Measurements from ENCODE around the gene SLC35E4. TPM values are rescaled to one million over a fixed set of nuclear protein-coding genes. Genes with fewer than 3 reads are reported as not detected.

SLC35E4 gene
- total RNA-seq, 6 experiments from 2014 or later = 4.9 to 7.4 (median 5.5) TPM

- TF ChIP-seq CTCF (IDR thresholded peaks at IDR 0.05) = no peak
- DNase-seq = no peak
- peaks cover 5% of the 10 kb centered on the region; the same call in 1 of the 2 replicates for H3K36me3 Mint-ChIP-seq (ENCODE audit: low read depth)
- H3K27me3 Mint-ChIP-seq (ENCODE audit: insufficient read depth) = no peaks in the 10 kb centered on the region
- no peaks in the 10 kb centered on the region for H3K9me3 Mint-ChIP-seq
- no peak overlapping the region for H3K27ac Mint-ChIP-seq
- H3K4me3 Mint-ChIP-seq = no peak overlapping the region
- peaks cover 29% of the 10 kb centered on the region for H3K4me1 Mint-ChIP-seq (ENCODE audit: low read depth)
Observed at GRCh38 chr22:30640361-30640760, 4.8 kb downstream of the SLC35E4 start.

- no peak for DNase-seq
- TF ChIP-seq CTCF (IDR thresholded peaks at IDR 0.05) = no peak
- peaks cover 5% of the 10 kb centered on the region; the same call in 1 of the 2 replicates for H3K36me3 Mint-ChIP-seq (ENCODE audit: low read depth)
- no peak overlapping the region for H3K27ac Mint-ChIP-seq
- H3K4me1 Mint-ChIP-seq (ENCODE audit: low read depth) = peaks cover 29% of the 10 kb centered on the region
- H3K4me3 Mint-ChIP-seq = no peak overlapping the region
- no peaks in the 10 kb centered on the region for H3K9me3 Mint-ChIP-seq
- H3K27me3 Mint-ChIP-seq (ENCODE audit: insufficient read depth) = no peaks in the 10 kb centered on the region
Observed at GRCh38 chr22:30640839-30641430, 5.4 kb downstream of the SLC35E4 start.

- no peak overlapping the region for H3K4me3 Mint-ChIP-seq
Observed at GRCh38 chr22:30643055-30643875, 7.7 kb downstream of the SLC35E4 start.

GRCh38 chr22:30646518-30647160 is 11.1 kb downstream of the SLC35E4 start:
- H3K36me3 Mint-ChIP-seq (ENCODE audit: low read depth) = peaks cover 8% of the 10 kb centered on the region
- no peak overlapping the region for H3K4me3 Mint-ChIP-seq
- no peaks in the 10 kb centered on the region for H3K27me3 Mint-ChIP-seq (ENCODE audit: insufficient read depth)
- peaks cover 28% of the 10 kb centered on the region for H3K4me1 Mint-ChIP-seq (ENCODE audit: low read depth)
- no peak for DNase-seq
- no peaks in the 10 kb centered on the region for H3K9me3 Mint-ChIP-seq
- TF ChIP-seq CTCF (IDR thresholded peaks at IDR 0.05) = no peak
- H3K27ac Mint-ChIP-seq = no peak overlapping the region

More at GRCh38 chr22:30643055-30643875, 7.7 kb downstream of the SLC35E4 start:
- Mint-ChIP-seq H3K9me3 (no peaks in the 10 kb centered on the region), H3K27me3 (ENCODE audit: insufficient read depth) (no peaks in the 10 kb centered on the region), H3K27ac (peak overlapping the region; percentile 90), H3K36me3 (ENCODE audit: low read depth) (peaks cover 8% of the 10 kb centered on the region), H3K4me1 (ENCODE audit: low read depth) (peaks cover 20% of the 10 kb centered on the region)
- no peak for TF ChIP-seq CTCF (IDR thresholded peaks at IDR 0.05)
- no peak for DNase-seq

GRCh38 chr22:30647536-30647935 is 12.0 kb downstream of the SLC35E4 start:
- Mint-ChIP-seq H3K27me3 (ENCODE audit: insufficient read depth) (no peaks in the 10 kb centered on the region; the same call in 1 of the 2 replicates), H3K27ac (no peak overlapping the region), H3K36me3 (ENCODE audit: low read depth) (peaks cover 8% of the 10 kb centered on the region), H3K4me3 (no peak overlapping the region), H3K9me3 (no peaks in the 10 kb centered on the region), H3K4me1 (ENCODE audit: low read depth) (peaks cover 33% of the 10 kb centered on the region)
- TF ChIP-seq CTCF (IDR thresholded peaks at IDR 0.05) = no peak
- DNase-seq = no peak
